Amygdala (tissue), 56 donors: ENCODE measurements around the gene PLXND1.
A peak's percentile ranks its signal among the peaks of the same experiment; 100 is the strongest.
"Not testable (repeated sequence)": the region's sequence is repeated elsewhere in the genome, so short reads cannot be mapped to it uniquely, and the experiment has no call there.

ENCODE experiments used
- DNase-seq, 56 donors: peaks; one replicate each; lab custom pipeline; 2025; lab: John Stamatoyannopoulos, UW

The PLXND1 gene, protein sequence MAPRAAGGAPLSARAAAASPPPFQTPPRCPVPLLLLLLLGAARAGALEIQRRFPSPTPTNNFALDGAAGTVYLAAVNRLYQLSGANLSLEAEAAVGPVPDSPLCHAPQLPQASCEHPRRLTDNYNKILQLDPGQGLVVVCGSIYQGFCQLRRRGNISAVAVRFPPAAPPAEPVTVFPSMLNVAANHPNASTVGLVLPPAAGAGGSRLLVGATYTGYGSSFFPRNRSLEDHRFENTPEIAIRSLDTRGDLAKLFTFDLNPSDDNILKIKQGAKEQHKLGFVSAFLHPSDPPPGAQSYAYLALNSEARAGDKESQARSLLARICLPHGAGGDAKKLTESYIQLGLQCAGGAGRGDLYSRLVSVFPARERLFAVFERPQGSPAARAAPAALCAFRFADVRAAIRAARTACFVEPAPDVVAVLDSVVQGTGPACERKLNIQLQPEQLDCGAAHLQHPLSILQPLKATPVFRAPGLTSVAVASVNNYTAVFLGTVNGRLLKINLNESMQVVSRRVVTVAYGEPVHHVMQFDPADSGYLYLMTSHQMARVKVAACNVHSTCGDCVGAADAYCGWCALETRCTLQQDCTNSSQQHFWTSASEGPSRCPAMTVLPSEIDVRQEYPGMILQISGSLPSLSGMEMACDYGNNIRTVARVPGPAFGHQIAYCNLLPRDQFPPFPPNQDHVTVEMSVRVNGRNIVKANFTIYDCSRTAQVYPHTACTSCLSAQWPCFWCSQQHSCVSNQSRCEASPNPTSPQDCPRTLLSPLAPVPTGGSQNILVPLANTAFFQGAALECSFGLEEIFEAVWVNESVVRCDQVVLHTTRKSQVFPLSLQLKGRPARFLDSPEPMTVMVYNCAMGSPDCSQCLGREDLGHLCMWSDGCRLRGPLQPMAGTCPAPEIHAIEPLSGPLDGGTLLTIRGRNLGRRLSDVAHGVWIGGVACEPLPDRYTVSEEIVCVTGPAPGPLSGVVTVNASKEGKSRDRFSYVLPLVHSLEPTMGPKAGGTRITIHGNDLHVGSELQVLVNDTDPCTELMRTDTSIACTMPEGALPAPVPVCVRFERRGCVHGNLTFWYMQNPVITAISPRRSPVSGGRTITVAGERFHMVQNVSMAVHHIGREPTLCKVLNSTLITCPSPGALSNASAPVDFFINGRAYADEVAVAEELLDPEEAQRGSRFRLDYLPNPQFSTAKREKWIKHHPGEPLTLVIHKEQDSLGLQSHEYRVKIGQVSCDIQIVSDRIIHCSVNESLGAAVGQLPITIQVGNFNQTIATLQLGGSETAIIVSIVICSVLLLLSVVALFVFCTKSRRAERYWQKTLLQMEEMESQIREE (N-terminal part only)

GRCh38 chr3:129606636-129607390, at the start of gene PLXND1:
Gene PLXND1, minus strand, starts transcription at chr3:129606676. Its CDS starts 37 bp downstream, at chr3:129606639.
- peak in 39 of 56 donors; percentile 10 to 79 (median 46) for DNase-seq

GRCh38 chr3:129655291-129655700, 48.8 kb upstream of the PLXND1 start:
- no peak for DNase-seq

GRCh38 chr3:129654131-129654530, 47.7 kb upstream of the PLXND1 start:
- no peak for DNase-seq

GRCh38 chr3:129653019-129653418, 46.5 kb upstream of the PLXND1 start:
- DNase-seq: no peak

GRCh38 chr3:129651435-129652202, 45.1 kb upstream of the PLXND1 start:
- peak in 35 of 56 donors; percentile 2 to 74 (median 26) for DNase-seq

DNA sequence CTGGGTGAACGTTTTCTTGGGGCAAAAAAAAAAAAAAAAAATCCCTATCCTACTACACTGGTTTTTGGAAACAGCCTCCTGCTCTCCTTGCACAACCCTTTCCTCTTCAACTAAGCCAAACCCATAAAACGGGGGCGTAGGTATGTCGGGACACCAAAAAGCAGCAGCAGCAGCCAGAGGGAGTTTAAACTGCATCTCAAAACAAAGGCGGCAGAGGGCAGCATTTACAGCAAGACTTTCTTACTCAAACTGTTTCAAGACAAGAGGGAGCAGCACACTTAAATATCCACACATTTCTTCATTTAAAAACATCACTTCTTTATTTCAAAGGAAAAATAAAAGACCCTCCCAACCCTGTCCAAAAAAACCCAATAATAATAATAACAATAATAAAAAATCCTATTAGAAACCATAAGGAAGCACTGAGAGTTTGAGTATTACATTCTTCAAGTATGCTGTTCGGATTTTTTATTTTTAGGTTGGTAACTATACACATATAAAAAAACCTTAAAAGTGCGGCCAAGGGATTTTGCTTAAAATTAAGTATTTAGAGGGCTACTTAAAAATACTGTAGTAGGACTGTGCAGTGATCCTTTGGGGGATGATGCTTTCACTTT, 43.9 kb upstream of the PLXND1 start:
- peak in 43 of 56 donors; percentile 4 to 80 (median 27) for DNase-seq

- no peak for DNase-seq
Measured at GRCh38 chr3:129648391-129648790, 41.9 kb upstream of the PLXND1 start.

DNA sequence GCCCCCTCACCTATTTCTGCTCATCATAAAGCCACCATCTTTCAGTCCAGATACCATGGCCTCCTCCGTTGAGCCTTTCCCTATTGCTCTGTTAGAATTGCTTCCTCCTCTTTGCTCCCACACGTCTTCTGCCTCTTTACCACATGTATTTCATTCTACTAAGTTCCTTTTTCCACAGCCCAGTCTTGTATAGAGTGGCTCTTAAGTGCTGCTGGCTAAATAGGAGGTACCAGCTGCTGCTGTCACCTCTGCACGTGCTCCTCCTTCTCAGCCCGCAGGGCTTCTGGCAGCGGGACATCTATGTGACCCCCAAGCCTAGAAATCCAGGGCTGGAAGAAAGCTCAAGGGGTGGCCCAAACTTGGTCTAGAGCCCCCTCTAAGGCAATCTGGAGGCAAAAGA, 38.8 kb upstream of the PLXND1 start:
- DNase-seq: no peak

DNA sequence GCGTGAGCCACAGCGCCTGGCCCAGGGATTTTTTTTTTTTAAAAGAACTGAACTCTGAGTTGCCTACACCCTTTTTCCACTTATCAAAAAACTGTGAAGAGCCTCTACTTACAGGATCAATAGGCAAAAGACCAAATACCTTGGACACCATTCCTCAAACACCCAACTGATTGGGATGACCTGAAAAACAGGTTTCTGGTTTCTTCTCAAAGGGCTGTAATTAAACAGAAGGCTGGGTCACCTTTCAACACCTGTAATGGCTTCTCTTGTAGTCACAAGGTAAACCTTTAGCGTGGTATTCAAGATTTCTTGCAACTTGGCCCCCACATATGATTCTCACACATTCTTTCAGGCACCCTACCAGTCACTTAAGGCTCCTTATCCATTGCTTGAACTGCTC, 38.4 kb upstream of the PLXND1 start:
- DNase-seq: no peak

GRCh38 chr3:129641567-129642260, 35.2 kb upstream of the PLXND1 start:
- not testable (repeated sequence) for DNase-seq

- not testable (repeated sequence) for DNase-seq
Measured at GRCh38 chr3:129640985-129641384, 34.5 kb upstream of the PLXND1 start.

DNA sequence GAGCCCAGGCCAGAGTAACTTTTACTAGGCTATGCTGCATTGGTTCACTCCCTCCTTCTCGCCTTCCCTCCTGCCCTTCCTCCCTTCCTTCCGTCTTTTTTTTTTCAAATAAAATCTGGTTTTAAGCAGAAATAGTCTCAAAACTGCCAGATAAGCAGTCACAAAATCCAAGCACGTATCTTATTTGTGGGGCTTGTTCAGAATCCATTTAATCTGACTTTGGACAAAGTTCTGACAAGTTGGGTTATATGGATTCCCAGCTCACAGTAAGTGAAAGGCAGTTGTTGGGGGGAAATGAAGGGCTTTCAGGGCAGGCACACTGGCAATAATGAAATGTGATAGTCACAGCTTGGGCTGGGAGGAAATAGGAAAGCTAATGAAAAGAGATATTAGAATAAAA, 32.0 kb upstream of the PLXND1 start:
- DNase-seq: no peak

- no peak for DNase-seq
Measured at GRCh38 chr3:129636082-129636481, 29.6 kb upstream of the PLXND1 start.

GRCh38 chr3:129635656-129636055, 29.2 kb upstream of the PLXND1 start:
- no peak for DNase-seq

GRCh38 chr3:129633751-129634481, 27.4 kb upstream of the PLXND1 start:
- DNase-seq: no peak

DNA sequence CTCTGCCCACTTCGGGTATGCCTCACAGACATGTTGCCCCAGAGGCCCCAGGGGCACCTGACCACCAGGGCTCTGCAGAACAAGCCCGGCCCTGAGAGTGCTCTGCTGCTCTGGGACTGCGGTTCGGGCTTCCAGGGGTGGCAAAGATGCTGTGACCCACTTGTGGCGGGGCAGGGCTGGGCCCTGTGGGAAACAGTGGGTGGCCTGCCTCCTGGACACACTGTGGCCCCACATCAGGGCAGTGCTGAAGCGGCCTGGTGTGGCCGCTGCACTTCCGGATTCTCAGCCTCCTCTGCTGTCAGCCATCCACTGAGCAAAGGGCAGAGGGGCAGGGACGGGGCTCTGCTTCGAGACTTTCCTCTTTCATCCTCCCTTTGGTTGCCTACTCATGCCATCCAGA, 26.5 kb upstream of the PLXND1 start:
- no peak for DNase-seq

GRCh38 chr3:129632556-129632955, 26.1 kb upstream of the PLXND1 start:
- DNase-seq: no peak
